ENCODE results near the gene PRODH.
"Not testable (repeated sequence)": the region's sequence is repeated elsewhere in the genome, so short reads cannot be mapped to it uniquely, and the experiment has no call there.

The PRODH gene

GRCh38 chr22:18935889-18936529, at the start of gene PRODH:
Gene PRODH, minus strand, starts transcription at chr22:18936293. Its CDS starts 6 bp downstream, at chr22:18936287.
- DNase-seq: no peak

- DNase-seq: no peak
Measured at GRCh38 chr22:18985780-18986179, 49.7 kb upstream of the PRODH start.

GRCh38 chr22:18984564-18984963, 48.5 kb upstream of the PRODH start:
- no peak for DNase-seq

GRCh38 chr22:18983120-18983651, 47.1 kb upstream of the PRODH start:
- DNase-seq: no peak

GRCh38 chr22:18980829-18981228, 44.7 kb upstream of the PRODH start:
- DNase-seq: no peak

GRCh38 chr22:18979957-18980356, 43.9 kb upstream of the PRODH start:
- DNase-seq: no peak

- DNase-seq: no peak
Measured at GRCh38 chr22:18978506-18978905, 42.4 kb upstream of the PRODH start.

- DNase-seq: no peak
Measured at GRCh38 chr22:18977824-18978425, 41.8 kb upstream of the PRODH start.

GRCh38 chr22:18976197-18976751, 40.2 kb upstream of the PRODH start:
- DNase-seq: no peak

GRCh38 chr22:18975434-18976196, 39.5 kb upstream of the PRODH start:
- DNase-seq: no peak

- DNase-seq: no peak
Measured at GRCh38 chr22:18974477-18975180, 38.5 kb upstream of the PRODH start.

GRCh38 chr22:18973264-18974031, 37.4 kb upstream of the PRODH start:
- no peak for DNase-seq

GRCh38 chr22:18972591-18972990, 36.5 kb upstream of the PRODH start:
- DNase-seq: not testable (repeated sequence)

GRCh38 chr22:18972029-18972428, 35.9 kb upstream of the PRODH start:
- not testable (repeated sequence) for DNase-seq

- no peak for DNase-seq
Measured at GRCh38 chr22:18971321-18971751, 35.2 kb upstream of the PRODH start.

GRCh38 chr22:18970948-18971315, 34.8 kb upstream of the PRODH start:
- DNase-seq: no peak

- no peak for DNase-seq
Measured at GRCh38 chr22:18970176-18970947, 34.3 kb upstream of the PRODH start.

- not testable (repeated sequence) for DNase-seq
Measured at GRCh38 chr22:18969158-18969942, 33.3 kb upstream of the PRODH start.

GRCh38 chr22:18968011-18968749, 32.1 kb upstream of the PRODH start:
- no peak for DNase-seq
